HK-2 (cell line): ENCODE results near the gene SFXN3.
"Not testable (repeated sequence)": the region's sequence is repeated elsewhere in the genome, so short reads cannot be mapped to it uniquely, and the experiment has no call there.

Source experiments
- DNase-seq: peaks from one replicate; pipeline ENCODE4 v3.0.0-alpha.2; 2018; ENCODE audit not compliant: unreplicated experiment

SFXN3 gene

DNA sequence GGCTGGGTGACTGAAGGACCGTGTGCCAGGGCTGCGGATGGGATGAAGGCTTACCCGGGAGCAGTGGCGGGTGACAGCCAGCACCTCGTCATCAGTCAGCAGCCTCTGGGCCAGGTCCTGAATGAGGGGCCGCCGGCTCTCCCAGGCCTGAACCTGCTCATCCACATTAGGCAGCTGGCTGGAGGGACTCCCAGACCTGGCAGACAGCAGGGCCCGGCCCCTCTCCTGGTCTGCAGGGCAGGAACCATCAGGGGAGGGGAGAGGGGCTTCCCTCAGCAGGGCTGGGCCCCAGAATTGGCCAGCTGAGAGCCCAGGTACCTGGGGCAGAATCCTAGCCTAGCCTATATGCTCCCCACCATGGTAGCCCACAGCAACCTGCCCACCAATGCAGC, 15.5 kb upstream of the SFXN3 start:
- DNase-seq: no peak

DNA sequence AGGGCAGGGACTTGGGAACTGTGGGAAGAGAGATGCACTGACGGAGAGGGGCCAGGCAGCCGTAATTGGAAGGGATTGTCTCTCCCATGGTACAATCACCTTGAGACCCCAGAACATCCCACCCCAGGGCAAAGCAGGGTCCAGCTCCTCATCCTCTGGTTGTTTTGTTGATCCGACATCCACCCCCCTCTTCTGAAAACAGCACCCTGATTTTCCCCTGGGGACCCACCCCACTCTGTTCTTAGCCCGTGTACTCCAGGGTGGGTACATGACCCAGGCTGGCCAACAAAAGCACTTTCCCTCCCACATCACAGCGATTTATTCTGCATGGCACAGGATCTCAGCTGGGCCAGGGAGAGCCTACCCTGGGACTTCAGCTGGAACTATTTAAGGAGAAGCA, 14.2 kb upstream of the SFXN3 start:
- no peak for DNase-seq

DNA sequence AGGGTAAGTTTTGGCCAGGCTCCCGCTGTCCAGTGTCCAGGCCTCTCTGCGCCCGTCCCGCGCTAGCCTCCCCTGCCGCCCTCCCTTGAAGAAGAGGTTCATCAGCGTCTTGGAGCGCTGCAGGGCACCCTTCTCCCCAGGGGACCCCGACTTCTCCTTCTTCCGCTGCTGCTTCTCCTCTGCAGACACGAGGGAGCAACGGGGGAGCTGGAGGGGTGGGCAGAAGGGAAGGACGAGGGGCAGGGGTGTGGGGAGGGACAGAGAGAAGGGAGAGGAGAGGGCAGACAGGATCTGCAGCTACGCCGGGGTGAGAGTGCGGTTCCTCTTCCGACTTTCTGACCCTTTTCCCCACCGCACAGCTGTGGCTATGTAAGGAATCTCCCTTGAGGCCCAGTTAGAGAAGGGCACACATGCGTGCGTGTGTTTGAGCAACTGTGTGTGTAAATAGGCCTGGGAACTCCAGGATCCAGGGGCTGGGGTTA, 12.9 kb upstream of the SFXN3 start:
- DNase-seq: no peak

DNA sequence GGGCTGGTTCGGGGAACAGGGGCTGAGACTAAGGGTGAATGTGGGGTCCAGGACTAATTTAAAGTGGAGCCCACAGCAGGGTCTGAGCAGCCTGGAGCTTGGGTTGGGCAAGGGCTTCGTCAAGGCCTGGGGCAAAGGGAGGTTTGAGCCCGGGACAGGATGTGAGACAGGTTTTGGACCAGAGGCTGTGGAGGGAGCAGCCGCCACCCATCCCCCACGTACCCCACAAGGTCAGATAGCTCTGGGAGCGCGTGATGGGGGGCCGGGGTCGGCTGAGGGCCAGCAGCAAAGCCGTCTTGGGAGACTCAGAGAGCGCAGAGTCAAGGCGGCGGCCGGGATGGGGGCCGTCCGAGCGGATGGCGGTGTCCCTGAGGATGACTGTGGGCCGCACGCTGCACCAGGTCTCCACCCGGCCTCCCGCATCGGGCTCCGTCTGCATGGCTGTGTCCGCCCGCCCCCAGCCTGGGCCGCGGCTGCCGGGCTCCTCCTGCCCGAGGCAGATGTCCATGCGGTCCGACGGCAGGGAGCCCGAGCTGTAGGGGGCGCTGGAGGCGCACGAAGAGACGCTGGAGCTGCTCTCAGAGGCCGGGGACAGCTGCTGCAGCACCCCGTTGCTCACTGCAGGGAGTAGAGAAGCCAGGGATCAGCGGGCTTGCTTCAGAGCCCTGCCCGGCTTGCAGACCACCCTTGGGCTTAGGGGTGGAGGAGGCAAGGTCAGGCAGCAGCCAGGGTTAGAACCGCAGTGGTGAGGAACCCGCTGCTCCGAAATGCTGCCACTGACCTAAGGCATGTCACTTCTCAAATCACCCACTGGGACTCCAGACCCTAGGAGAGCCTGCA, 12.2 kb upstream of the SFXN3 start:
- peak; percentile 79 for DNase-seq

DNA sequence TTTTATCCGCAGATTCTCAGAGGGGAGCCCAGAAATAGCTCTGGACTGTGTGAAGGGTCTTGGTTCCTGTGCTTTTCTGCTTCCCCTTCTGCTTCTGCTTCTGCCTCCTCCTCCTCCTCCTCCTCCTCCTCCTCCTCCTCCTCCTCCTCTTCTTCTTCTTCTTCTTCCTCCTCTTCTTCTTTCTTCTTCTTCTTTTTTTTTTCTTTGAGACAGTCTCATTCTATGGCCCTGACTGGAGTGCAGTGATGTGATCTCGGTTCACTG, 11.7 kb upstream of the SFXN3 start:
- no peak for DNase-seq

DNA sequence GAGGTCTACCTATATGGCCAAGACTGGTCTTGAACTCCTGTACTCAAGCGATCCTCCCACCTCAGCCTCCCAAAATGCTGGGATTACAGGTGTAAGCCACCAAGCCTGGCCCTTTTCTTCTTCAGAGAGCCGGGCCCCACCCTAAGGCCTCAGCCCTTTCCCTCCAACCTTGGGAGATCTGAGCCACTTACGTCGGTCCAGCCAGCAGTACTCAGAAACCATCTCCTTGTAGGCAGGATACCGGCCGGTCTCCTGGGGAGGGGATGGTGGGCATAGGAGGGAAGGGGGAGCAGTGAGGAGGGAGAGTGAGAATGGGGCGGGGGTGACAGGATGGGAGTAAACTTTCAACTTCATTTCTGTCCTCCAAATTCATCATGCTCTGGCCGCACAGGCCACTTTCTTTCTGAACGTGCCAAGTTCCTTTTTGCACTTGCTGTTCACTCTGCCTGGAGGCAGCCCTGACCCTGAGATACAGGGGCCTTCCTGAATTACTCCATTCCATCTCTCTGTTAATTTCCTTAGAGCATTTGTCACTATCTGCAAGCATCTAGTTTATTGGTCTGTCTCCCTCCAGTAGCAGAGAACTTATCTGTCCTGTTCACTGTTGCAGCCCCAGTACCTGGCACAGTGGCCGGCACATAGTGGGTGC, 10.5 kb upstream of the SFXN3 start:
- DNase-seq: no peak

DNA sequence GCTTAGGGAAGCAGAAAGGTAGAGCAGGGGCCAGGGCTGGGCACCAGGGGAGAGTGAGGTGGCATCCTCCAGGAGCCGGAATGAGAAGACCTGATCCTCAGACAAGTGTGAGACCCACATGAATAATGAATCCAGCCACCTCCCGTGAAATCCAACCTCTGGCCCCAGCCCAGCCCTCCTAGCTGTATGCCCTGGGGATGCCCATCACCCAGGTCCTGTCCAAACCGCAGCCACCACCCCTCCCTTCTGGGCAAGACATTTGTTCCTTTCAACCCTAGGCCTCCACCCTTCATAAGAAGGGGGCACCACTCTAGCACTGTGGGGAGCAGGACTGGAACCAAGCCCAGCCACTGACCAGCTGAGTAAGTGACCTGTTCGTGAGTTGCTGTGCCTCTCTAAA, 9.8 kb upstream of the SFXN3 start:
- DNase-seq: no peak

DNA sequence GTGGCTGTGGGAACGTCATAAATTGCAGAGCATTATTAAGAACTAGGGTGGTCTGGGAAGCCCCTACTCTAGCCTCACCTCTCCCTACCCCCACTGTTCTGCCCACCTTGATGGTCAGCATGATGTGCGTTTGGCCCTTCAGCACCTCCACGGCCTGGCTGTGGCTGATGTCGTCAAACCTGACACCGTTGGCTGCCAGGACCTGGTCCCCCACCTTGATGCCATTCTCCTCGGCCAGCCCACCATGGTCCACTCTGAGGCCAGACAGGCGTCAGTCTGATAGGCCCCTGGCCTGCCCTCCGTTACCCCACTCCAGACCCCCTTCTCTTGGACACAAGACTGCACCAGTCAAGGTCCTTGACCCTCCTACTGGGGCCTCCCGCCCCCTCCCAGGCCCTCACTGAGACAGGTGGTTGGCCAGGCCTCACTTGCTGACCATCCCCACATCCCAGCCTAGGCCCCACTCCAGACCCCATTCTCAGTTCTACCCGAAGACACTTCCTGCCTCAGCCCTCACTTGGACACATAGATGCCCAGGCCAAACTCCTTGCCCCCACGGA, 9.3 kb upstream of the SFXN3 start:
- DNase-seq: no peak

DNA sequence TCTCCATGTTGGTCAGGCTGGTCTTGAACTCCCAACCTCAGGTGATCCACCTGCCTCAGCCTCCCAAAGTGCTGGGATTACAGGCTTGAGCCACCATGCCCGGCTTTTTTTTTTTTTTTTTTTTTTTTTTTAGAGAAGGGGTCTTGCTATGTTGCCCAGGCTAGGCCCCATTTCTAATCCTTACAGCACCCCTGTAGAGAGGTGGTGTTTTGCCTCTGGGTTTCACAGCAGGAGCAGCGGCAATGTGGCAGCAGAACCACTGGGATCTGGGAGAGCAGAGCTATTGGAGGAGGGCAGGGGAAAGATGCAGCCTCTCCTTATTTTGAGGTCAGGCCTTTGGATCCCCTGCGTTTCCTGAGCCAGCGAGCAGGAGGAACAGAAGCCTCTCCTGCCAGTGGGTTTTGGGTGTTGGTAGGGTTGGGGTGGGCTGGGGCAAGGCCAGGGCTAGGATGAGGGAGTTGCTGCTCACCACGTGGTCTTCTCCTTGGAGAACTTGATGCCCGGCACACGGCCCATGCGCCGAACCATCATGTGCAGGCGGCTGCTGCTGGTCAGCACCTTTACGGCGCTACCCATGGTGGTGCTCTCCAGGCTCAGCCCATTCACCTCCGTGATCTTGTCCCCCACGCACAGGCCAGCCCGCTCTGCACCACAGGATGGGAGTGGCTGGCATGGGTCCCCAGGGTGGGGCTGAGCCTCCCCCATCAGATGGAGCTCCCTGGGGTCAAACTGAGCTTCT, 7.9 kb upstream of the SFXN3 start:
- DNase-seq: no peak

DNA sequence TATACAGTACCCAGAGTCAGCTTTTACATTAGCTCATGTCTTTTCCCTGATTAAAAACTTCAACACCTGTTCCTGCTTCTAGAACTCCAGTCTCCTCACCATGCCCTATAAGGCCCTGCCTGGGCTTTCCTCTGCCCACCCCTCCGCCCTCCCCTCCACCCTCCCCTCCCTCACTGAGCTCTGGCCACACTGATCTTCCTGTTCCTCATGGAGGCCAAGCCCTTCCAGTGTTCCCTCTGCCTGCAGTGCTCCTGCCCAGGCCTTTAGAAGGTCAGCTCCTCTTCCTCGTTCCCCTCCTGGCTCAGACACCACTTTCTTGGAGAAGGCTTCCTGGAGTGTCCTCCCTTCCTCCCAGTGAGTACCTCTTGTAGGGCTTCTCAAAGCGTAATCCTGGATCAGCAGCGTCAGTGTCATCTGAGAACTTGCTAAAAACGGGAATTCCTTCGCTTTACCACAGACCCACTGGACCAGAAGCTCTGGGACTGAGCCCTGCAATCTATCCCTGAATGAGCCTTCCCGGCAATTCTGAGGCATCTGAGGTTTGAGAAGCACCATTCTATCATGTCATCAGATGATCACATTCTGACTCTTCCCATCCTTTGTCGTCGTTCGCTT, 3.8 kb upstream of the SFXN3 start:
- no peak for DNase-seq

DNA sequence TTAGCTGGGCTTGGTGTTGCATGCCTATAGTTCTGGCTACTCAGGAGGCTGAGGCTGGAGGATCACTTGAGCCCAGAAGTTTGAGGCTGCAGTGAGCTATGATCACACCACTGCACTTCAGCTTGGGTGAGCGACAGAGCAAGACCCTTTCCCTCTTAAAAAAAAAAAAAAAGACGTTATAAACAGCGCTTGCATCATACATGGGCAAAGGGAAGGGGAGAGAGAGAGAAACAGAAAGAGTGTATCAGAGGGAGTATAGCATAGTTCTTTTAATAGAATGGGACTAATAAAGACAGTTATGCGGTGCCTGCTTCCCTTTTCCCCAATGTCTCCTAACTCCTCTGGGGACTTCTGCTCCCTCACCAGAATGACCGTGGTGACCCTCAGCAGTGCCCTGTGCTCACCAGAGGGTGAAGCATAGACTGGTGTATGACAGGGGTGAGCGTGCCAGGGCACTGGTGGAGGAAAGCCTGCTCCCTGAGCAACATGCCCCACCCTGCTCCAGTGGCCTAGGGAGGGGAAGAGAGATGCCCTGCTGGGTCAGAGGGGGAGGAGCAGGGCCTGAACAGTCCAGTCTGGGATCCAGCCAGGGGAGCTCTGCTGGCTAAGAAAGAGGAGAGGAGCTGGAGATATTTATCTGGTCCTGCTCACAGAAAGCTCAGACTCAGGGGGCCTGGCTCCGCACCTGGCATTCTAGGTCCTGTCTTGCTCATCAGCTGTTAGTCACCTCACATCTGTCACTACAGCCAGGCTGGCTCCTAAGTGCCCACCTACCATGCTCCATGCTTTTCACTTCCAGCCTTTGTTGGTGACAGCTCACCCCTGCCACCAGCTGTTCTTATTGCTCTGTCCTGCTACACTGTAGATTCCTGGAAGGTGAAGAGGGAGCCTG, 2.3 kb upstream of the SFXN3 start:
- DNase-seq: no peak

DNA sequence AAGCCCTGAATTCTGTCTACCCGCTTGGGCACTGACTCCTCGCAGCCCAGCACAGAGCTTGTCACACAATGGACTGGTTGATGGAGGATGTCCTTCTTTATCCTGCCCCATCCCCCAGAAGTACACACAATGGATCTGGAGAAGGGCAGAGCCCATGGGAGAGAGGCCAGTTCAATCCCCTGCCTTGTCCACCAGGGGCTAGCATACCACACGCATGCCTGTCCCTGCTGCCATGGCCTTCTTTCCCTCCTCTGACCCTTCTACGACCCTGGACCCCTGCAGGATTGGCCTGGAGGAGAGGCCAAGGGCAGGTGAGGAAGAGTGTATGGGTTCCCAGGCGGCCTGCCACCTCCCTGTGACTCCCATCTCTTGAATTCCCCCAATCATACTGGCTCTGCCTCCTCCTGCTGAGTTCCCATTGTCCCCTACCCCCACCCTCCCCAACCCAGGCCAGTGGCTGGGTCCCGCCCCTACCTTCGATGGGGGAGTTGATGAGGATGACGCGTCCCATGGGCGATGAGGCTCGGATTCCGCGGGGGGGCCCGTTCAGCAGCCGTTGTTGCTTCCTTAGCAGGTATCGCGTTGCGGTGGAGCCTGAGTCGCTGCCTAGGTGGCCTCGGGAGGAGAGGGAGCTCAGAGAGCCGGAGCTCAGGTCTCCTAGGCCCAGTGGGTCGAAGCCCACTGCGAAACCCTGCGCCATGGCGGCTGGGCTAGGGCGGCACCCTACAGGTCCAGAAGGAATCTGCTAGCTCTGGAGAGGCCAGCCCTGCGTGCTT, 1.3 kb upstream of the SFXN3 start:
- DNase-seq: no peak

DNA sequence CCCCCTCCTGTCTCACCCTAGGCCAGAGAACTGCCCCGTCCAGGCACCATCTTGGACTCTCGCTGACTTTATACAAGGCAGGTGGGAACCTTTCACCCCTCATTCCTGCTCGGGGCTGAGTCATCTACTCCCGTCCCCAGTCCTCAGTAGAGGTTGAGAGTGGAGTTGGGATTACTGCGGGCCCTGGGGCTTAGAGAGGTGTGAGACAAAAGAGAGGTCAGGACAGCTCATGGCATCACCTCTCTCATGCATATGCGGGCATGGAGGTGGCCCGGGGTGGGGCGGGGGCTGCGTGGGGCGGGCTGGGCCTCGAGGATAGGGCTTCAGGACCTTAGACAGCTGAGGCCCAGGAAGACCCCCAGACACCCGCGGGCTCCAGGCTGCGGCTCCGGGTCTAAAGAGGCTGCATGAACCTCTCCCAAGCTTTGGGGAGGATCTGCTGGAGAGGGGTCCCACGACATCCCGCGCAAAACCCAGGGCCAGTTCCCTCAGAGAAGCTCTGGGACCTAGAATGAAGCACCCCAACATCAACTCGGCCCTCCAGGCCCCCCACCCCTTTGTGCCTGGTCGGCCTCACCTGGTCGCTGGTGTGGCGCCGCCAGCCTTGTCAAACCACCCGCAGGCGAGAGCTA, 422 bp upstream of the SFXN3 start:
- no peak for DNase-seq

DNA sequence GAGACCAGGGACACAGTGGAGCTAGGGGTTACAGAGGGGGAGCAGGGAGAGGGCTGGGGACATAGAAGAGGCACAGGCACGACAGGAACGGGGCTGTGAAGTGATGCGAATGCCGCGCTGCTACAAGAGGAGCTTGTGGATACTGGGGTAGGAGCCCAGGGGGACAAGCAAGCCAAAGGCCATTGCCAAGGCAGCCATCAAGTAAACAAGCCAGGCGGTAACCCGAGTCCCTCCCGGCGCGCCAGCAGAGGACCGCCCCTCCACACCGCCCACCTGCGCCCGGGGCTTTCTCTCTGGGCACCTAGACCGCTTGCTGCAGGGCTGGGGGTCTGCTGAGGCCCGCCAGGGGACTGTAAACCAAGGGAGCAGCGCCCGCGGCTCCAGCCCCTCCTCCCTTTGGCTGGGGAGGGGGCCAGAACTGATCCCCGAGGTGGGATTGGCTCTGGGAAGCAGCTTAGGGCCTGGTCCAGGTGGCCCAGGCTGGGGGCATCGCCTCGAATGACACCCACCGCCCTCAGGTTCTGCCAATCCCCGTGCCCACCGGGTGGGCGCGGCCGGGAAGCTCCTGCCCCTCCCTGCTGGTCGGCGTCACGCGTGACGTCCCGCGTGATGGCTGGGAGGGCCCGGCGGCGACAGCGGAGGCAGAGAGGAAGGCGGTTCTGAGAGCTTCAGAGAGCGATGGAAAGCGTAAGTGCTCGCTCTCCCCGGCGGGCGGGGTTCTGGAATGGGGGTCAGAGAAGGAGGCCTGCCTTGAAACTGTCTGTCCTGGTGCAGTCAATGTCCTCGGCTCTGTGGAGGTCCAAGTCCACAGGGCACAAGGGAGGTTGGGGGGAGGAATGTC, 982 bp downstream of the SFXN3 start:
- peak; percentile 69 for DNase-seq

DNA sequence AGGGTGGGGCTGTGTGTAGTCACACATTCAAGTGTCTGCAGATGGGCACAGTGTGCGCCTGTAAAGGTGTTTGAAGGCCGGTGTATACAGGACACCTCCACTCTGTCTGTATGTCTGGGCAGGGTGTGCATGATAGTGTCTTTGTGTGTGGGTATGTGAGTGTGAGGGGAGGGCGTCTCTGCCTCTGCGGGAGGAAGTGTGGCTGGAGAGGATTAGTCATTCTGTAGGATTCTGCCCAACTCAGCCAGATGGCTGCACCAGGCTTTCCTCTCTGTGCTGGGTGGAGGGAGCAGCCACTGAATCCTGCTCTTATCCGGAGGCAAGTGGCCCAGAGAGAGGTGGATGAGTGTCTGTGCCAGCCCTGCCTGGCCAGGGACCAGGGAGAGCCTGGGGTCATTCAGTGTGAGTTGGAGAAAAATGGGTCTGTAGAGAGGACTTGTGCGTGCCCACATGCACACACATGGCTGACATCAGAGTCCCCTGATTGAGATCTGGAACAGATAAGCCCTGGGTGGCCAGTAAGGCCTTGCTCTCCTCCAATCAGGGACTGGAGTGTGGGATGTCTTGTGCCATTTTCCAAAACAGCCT, 1.7 kb downstream of the SFXN3 start:
- DNase-seq: peak; percentile 85

DNA sequence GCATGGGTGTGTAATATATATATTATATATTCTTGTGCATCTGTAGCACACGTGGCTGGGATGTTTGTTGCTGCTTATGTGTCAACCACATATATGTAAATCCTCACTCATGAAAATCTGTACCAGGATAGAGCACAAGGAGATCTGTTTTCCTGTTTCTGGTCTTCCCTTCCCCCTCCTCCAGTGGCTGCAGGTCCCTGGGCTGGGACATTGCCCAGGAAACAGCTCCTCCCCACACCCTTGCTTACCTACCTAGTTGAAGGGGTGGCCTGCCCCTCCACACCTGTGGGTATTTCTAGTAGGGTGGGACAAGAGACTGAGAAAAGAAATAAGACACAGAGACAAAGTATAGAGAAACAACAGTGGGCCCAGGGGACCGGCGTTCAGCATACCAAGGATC, 2.2 kb downstream of the SFXN3 start:
- DNase-seq: no peak

DNA sequence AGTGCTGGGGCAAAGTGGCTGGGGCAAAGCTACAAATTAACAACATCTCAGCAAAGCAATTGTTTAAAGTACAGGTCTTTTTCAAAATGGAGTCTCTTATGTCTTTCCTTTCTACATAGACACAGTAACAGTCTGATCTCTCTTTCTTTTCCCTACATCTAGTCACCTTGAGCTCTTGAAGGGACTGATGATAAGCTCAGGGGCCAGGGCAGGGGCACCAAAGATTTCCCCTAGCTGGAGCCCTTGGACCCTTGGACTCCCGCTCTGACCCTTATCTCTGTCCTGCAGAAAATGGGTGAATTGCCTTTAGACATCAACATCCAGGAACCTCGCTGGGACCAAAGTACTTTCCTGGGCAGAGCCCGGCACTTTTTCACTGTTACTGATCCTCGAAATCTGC, 3.4 kb downstream of the SFXN3 start:
- DNase-seq: not testable (repeated sequence)

DNA sequence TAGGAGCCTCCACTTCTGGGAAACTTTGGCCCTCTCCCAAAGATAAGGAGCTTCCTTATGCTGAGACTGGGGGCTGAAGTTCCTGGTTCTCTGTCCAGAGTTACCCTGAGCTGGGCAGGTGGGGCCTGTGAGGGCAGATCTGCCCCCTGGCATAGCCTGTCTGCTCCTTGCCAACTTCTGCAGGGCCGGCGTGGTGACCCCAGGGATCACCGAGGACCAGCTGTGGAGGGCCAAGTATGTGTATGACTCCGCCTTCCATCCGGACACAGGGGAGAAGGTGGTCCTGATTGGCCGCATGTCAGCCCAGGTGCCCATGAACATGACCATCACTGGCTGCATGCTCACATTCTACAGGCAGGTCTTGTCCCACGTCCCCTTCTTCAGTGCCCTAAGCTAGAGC, 4.3 kb downstream of the SFXN3 start:
- no peak for DNase-seq
